HEK293 (cell line): Measurements from ENCODE around the gene PPP1R14C.

ENCODE experiments used
- BCL11B ChIP-seq: fragments of 450-650 bp; formaldehyde crosslinking; IDR thresholded peaks from 2 replicates; pipeline ENCODE4 v1.5.1; 2016; ENCODE audit warnings: low read depth, missing biosample characterization, missing genetic modification characterization
- GLIS2 ChIP-seq: fragments of 450-650 bp; formaldehyde crosslinking; IDR thresholded peaks from 2 replicates; pipeline ENCODE4 v1.5.1; 2016; ENCODE audit warnings: missing biosample characterization, missing genetic modification characterization
- HOXA7 ChIP-seq: sonication (generic); formaldehyde crosslinking; IDR thresholded peaks from 2 replicates; pipeline ENCODE4 v1.8.1; 2022; ENCODE audit warnings: missing genetic modification reagents, borderline replicate concordance
- KLF16 ChIP-seq: fragments of 450-650 bp; formaldehyde crosslinking; IDR thresholded peaks from 2 replicates; pipeline ENCODE4 v1.5.1; 2017; ENCODE audit warnings: missing biosample characterization, missing genetic modification characterization
- YY1 ChIP-seq: fragments of 450-650 bp; formaldehyde crosslinking; IDR thresholded peaks from 2 replicates; pipeline ENCODE4 v1.5.1; 2018; ENCODE audit warnings: missing biosample characterization, missing genetic modification characterization
- ZBTB49 ChIP-seq: fragments of 450-650 bp; formaldehyde crosslinking; IDR thresholded peaks from 2 replicates; pipeline ENCODE4 v1.5.1; 2016; ENCODE audit warnings: missing biosample characterization, missing genetic modification characterization, low read depth
- ZFP3 ChIP-seq: fragments of 450-650 bp; formaldehyde crosslinking; IDR thresholded peaks from 2 replicates; pipeline ENCODE4 v1.5.1; 2016; ENCODE audit warnings: low read depth, missing biosample characterization, missing genetic modification characterization
- ZNF580 ChIP-seq: fragments of 450-650 bp; formaldehyde crosslinking; IDR thresholded peaks from 2 replicates; pipeline ENCODE4 v1.5.1; 2016; ENCODE audit warnings: missing biosample characterization, missing genetic modification characterization
- TF ChIP-seq, protein P1 (sequence below): fragments of 450-650 bp; formaldehyde crosslinking; IDR thresholded peaks from 2 replicates; pipeline ENCODE4 v1.5.1; 2016; ENCODE audit warnings: missing biosample characterization, missing genetic modification characterization
- TF ChIP-seq, protein P2 (sequence below): fragments of 450-650 bp; formaldehyde crosslinking; IDR thresholded peaks from 2 replicates; pipeline ENCODE4 v1.5.1; 2016; ENCODE audit warnings: missing biosample characterization, missing genetic modification characterization

DNA sequence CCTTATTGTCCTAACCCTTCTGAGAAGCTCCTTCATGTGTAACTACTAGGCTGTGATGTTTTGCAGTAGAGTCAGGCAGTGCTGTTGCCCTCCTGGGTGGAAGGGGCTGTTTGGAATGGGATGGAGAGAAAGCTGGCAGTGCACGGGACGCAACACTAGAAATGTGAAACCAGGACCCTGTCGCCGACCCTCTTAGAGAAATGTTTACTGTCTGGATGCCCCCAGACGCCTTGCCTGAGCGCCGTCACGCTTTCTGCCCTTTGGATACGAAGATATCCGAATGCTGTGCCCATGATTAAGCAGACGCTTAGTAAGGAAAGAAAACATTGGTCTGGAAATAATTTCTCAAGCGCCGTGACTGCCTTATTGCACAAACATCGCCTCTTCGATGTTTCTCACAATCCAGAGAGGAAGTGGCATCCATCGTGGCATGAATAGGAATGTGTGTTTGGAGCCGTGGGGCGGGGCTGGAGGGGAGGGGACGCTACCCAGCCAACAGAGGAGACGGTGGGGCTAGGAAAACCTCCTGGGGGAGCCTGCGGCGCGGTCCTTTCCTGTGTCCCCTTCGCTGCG lies 661 bp upstream of the PPP1R14C start:
- TF ChIP-seq, protein P1, sequence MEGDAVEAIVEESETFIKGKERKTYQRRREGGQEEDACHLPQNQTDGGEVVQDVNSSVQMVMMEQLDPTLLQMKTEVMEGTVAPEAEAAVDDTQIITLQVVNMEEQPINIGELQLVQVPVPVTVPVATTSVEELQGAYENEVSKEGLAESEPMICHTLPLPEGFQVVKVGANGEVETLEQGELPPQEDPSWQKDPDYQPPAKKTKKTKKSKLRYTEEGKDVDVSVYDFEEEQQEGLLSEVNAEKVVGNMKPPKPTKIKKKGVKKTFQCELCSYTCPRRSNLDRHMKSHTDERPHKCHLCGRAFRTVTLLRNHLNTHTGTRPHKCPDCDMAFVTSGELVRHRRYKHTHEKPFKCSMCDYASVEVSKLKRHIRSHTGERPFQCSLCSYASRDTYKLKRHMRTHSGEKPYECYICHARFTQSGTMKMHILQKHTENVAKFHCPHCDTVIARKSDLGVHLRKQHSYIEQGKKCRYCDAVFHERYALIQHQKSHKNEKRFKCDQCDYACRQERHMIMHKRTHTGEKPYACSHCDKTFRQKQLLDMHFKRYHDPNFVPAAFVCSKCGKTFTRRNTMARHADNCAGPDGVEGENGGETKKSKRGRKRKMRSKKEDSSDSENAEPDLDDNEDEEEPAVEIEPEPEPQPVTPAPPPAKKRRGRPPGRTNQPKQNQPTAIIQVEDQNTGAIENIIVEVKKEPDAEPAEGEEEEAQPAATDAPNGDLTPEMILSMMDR: no peak
- no peak for TF ChIP-seq BCL11B (tag by site-specific recombination)
- TF ChIP-seq KLF16 (tag by site-specific recombination): no peak
- no peak for TF ChIP-seq HOXA7 (CRISPR knock-in tag)
- no peak for TF ChIP-seq YY1
- no peak for TF ChIP-seq ZBTB49 (tag by site-specific recombination)
- no peak for TF ChIP-seq ZNF580 (tag by site-specific recombination)
- TF ChIP-seq, protein P2, sequence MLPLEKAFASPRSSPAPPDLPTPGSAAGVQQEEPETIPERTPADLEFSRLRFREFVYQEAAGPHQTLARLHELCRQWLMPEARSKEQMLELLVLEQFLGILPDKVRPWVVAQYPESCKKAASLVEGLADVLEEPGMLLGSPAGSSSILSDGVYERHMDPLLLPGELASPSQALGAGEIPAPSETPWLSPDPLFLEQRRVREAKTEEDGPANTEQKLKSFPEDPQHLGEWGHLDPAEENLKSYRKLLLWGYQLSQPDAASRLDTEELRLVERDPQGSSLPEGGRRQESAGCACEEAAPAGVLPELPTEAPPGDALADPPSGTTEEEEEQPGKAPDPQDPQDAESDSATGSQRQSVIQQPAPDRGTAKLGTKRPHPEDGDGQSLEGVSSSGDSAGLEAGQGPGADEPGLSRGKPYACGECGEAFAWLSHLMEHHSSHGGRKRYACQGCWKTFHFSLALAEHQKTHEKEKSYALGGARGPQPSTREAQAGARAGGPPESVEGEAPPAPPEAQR (tag by site-specific recombination): no peak
- no peak for TF ChIP-seq GLIS2
- TF ChIP-seq ZFP3 (tag by site-specific recombination): no peak
